ENCODE results near the gene DNAAF1.
A peak's percentile ranks its signal among the peaks of the same experiment; 100 is the strongest.

Gene DNAAF1

GRCh38 chr16:84124257-84125073 is 20.6 kb upstream of the DNAAF1 start:
- DNase-seq (ENCODE audit: low read depth, low spot score): no peak

GRCh38 chr16:84131117-84131516 is 14.0 kb upstream of the DNAAF1 start:
- DNase-seq (ENCODE audit: low read depth, low spot score): no peak

GRCh38 chr16:84132527-84133285 is 12.4 kb upstream of the DNAAF1 start:
- DNase-seq (ENCODE audit: low read depth, low spot score): no peak

- DNase-seq (ENCODE audit: low read depth, low spot score): no peak
Observed at GRCh38 chr16:84136331-84137125, 8.6 kb upstream of the DNAAF1 start.

GRCh38 chr16:84137287-84137686 is 7.8 kb upstream of the DNAAF1 start:
- no peak for DNase-seq (ENCODE audit: low read depth, low spot score)

GRCh38 chr16:84137769-84138357 is 7.2 kb upstream of the DNAAF1 start:
- DNase-seq (ENCODE audit: low read depth, low spot score): no peak

GRCh38 chr16:84138500-84138823 is 6.6 kb upstream of the DNAAF1 start:
- no peak for DNase-seq (ENCODE audit: low read depth, low spot score)

GRCh38 chr16:84138824-84139627 is 6.1 kb upstream of the DNAAF1 start:
- peak; percentile 40 for DNase-seq (ENCODE audit: low read depth, low spot score)

- no peak for DNase-seq (ENCODE audit: low read depth, low spot score)
Observed at GRCh38 chr16:84139628-84140258, 5.4 kb upstream of the DNAAF1 start.

GRCh38 chr16:84141143-84141670 is 3.9 kb upstream of the DNAAF1 start:
- peak; percentile 35 for DNase-seq (ENCODE audit: low read depth, low spot score)

- no peak for DNase-seq (ENCODE audit: low read depth, low spot score)
Observed at GRCh38 chr16:84143081-84143480, 2.0 kb upstream of the DNAAF1 start.

GRCh38 chr16:84143784-84144199 is 1.3 kb upstream of the DNAAF1 start:
- peak; percentile 20 for DNase-seq (ENCODE audit: low read depth, low spot score)

GRCh38 chr16:84144209-84144858 is 774 bp upstream of the DNAAF1 start:
- DNase-seq (ENCODE audit: low read depth, low spot score): peak; percentile 47

- no peak for DNase-seq (ENCODE audit: low read depth, low spot score)
Observed at GRCh38 chr16:84150926-84151325, 5.8 kb downstream of the DNAAF1 start.

GRCh38 chr16:84153660-84154214 is 8.6 kb downstream of the DNAAF1 start:
- DNase-seq (ENCODE audit: low read depth, low spot score): no peak

- DNase-seq (ENCODE audit: low read depth, low spot score): no peak
Observed at GRCh38 chr16:84155226-84155625, 10.1 kb downstream of the DNAAF1 start.

- no peak for DNase-seq (ENCODE audit: low read depth, low spot score)
Observed at GRCh38 chr16:84155771-84156170, 10.7 kb downstream of the DNAAF1 start.

- DNase-seq (ENCODE audit: low read depth, low spot score): no peak
Observed at GRCh38 chr16:84156342-84156784, 11.3 kb downstream of the DNAAF1 start.

GRCh38 chr16:84159007-84159406 is 13.9 kb downstream of the DNAAF1 start:
- no peak for DNase-seq (ENCODE audit: low read depth, low spot score)
